Transverse colon (tissue), 4 donors: ENCODE data around the gene MTHFSD.

Experiments
- CTCF ChIP-seq, 5 experiments: fragments of 200-600 bp in 3 of 5; fragments of 450-650 bp in 2 of 5; sonication (generic) in 3 of 5; IDR thresholded peaks; 1 replicate in 2 of 5; 2 replicates in 3 of 5; pipeline ENCODE4 v1.5.1; 2016 to 2017; ENCODE audit warnings: antibody characterized with exemption in 5 of 5, inconsistent platforms in 3 of 5, mild to moderate bottlenecking in 2 of 5, moderate library complexity in 1 of 5
- POLR2AphosphoS5 ChIP-seq, 3 donors: sonication (generic); formaldehyde crosslinking; IDR thresholded peaks; one replicate each; pipeline ENCODE4 v1.6.1; 2016; ENCODE audit warnings: antibody characterized with exemption in 3 of 3

GRCh38 chr16:86530251-86531190 is 24.5 kb downstream of the MTHFSD start:
- TF ChIP-seq CTCF (IDR thresholded peaks at IDR 0.05) (no peak), POLR2AphosphoS5 (IDR thresholded peaks at IDR 0.05) (no peak)
